ENCODE results near the gene RAB40C.

The RAB40C gene

GRCh38 chr16:649631-650030, 59.8 kb downstream of the RAB40C start:
- DNase-seq: no peak

DNA sequence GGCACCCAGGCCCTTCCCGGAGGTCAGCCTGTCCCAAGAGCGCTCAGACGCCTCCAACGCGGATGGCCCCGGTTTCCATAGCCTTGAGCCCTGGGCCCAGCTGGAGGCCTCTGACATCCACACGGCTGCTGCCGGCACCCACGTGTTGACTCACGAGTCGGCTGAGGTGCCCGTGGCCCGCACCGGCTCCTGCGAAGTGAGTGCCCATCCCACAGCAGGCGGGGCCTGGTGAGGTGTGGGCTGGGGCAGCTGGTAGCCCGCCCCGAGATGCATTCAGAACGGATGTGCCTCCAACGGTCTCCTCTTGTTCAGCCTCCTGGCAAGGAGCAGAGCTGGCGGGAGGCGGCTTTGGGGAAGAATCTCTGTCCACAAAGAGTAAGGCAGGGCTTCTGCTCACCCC, 62.0 kb downstream of the RAB40C start:
- DNase-seq: no peak

DNA sequence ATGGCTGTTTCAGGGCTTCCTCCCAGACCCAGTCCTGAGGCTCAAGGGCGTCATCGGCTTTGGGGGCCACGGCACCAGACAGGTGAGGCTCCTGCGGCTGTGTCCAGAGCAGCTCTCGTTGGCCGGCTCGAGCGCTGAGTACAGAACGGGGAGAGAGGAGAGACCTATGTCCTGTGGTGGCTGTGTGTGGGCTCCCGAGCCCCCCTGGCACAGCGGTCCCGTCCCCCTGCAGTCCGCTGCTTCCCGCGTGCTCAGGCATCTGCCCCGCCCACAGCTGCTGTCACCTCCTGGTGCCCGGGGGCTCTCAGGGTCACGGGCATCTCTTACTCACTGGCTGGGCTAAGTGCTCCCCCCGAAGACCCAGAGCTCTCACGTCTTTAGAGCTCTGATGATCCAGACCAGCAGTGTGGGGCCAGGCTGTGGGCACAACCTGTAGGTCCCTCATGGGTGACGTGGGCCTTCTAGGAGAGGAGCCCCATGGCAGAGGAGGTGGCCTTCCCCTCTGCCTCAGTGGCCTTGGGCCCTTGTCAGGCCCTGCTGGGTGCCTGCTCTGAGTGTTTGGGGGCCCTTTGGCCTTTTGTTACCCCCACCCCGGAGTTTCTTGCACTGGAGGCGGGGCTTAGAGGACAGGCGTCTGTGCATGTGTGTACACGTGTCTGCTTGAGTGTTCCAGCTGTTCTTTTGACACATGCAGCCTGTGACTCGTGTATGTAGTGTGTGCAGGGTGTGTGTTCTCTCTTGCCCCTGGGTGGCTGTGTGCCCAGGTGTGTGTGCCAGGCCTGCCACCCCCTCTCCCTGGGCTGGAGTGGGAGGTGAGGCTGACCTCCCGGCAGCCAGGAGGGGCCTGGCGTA, 62.8 kb downstream of the RAB40C start:
- DNase-seq: no peak

- no peak for DNase-seq
Observed at GRCh38 chr16:654034-654433, 64.2 kb downstream of the RAB40C start.

GRCh38 chr16:657487-657886, 67.6 kb downstream of the RAB40C start:
- DNase-seq: no peak

DNA sequence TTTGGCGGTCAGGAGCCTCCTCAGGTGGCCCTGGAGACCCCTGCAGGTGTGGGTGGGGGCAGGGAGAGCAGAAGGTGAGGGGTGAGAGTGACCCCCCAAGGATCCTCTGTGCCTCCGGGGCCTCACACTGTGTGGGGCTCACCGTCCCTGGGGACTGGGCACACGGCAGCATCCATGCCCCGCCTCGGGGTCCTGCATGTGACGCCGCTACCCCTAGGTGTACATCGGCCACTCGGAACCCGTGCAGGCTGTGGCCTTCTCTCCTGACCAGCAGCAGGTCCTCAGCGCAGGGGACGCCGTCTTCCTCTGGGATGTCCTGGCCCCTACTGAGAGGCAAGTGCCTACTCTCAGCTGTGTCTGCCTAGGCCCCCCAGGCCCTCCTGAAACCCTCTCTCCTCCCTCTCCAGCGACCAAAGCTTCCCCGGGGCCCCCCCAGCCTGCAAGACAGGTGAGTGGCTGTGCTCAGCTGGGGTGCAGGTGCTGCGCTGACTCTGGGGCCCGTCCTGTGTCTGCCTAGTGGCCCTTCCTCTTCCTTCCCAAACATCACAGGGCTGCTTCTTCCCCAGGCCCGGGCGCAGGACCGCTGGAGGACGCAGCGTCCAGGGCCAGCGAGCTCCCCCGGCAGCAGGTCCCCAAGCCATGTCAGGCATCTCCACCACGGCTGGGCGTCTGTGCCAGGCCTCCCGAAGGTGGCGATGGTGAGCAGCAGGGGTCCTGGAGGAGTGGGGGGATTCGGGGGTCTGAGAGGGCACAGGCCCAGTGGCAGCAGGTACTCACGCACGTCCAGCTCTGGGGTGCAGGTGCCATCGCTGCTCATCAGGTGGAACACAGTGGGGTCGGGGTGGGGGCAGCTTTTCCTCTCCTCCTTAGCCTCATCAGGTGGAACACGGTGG, 69.1 kb downstream of the RAB40C start:
- no peak for DNase-seq

- no peak for DNase-seq
Observed at GRCh38 chr16:659618-660017, 69.8 kb downstream of the RAB40C start.

DNA sequence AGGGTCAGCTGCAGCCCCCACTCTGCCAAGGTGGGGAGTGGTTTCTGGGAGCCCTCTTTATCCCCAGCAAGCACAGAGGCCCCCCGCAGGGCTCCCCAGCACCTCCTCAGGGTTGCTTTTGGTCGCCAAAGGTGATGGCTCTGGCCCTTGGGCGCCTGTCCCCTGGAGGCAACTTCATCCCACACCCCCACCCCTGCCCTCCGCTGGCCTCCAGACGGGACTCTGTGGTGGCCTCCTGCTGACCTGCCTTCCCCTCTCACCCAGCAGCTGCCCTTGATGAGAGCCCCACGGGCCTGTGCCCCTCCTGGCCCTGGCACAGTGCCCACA, 70.2 kb downstream of the RAB40C start:
- no peak for DNase-seq

GRCh38 chr16:660459-661183, 70.8 kb downstream of the RAB40C start:
- peak; percentile 73 for DNase-seq

- DNase-seq: no peak
Observed at GRCh38 chr16:661184-661821, 71.4 kb downstream of the RAB40C start.

DNA sequence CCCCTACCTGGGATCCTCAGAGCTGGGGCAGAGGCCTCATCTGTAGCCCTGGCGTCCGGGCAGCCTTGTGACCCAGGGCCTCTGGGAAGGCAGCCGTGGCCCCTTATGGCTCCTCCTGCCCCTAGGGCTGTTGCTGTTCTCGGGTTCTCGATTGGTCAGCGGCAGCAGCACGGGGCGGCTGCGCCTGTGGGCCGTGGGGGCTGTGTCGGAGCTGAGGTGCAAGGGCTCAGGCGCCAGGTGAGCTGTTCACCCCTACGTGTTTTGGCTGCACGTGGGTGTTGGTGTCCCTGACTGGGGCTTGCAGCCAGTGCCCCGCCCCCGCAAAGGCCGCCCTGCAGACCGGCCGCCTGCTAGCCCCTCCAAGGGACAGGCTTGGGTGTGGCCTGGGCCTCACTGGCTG, 72.2 kb downstream of the RAB40C start:
- no peak for DNase-seq

DNA sequence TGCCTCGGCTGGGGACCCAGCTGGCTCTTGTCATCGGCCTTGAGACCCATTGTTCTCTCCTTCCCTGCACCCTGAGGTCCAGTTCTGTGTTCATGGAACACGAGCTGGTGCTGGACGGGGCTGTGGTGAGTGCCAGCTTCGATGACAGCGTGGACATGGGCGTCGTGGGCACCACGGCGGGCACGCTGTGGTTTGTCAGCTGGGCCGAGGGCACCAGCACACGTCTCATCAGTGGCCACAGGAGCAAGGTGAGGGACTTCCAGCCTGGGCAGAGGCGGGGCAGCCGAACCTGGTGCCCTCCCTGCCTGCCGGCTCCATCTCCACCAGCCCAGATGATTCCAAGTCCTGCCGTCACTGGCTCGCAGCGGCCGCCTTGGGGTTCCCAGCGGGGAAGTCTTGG, 72.7 kb downstream of the RAB40C start:
- DNase-seq: no peak

DNA sequence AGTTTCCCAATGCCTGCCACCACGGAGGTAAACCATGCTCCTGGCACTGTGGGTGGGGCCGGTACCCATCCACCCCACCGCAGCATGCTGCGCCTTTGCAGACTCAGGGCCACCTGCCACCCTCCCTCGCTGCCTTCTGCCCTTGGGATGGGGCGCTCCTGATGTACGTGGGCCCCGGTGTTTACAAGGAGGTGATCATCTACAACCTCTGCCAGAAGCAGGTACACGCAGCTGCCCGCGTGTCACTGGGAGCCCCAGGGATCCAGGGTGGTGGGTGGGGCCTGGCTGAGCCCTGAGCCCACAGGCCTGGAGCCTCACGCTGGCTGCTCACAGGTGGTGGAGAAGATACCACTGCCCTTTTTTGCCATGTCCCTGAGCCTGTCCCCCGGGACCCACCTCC, 76.7 kb downstream of the RAB40C start:
- DNase-seq: no peak

DNA sequence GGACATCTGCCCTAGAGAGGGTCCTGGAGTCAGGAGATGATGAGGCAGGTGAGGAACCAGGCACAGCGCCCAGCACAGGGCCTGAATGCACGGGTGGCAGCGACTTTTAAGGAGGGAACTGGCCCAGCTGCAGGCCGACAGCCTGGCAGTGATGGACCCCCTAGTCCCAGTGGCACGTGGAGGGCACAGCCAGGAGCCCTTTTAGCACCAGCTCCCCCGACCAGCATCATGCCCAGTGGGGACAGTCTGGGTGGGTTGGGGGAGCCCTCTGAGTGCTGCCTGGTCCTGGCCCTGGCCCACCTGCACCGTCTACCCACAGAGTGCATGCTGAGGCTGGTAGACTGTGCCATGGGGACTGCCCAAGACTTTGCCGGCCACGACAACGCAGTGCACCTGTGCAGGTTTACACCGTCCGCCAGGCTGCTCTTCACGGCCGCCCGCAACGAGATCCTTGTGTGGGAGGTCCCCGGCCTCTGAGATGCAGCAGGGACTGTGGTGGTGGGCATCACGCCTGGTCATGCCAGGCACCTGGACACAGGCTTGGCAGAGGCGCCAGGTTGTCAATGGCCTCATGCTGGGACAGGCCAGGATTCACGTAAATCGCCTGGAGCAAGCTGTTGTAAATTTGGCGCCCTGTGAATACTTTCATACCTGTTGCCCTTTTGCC, 77.4 kb downstream of the RAB40C start:
- DNase-seq: no peak

DNA sequence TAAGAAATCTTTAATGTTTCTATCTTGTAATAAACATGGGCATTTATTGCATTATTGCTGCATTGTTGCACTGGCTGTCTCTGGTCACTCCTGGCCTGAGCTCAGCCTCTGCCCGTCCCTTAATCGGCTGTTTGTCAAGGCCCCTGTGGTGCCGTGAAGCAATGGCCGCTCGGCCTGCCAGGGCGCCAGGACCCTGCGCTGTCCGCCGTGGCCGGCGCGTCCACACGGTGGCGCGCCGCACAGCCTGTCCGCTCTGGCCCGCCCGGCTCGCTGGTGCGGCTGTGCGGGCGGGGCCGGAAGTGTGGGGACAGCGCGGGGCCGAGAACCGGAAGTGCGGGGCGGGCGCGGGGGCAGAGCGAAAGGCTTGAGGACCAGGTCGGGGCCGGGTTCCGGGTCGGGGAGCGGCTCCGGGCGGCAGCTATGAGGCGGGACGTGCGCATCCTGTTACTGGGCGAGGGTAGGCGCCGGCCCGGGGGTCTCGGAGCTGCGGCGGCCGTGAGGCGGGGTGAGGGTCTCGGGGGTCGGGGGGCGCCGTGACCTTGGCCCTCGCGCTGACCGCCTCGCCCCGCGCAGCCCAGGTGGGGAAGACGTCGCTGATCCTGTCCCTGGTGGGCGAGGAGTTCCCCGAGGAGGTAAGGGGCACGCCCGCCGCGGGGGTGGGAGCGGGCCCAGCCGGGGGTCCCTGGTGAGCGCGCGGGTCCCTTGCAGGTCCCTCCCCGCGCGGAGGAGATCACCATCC, 78.1 kb downstream of the RAB40C start, which contains the start of gene RHOT2:
Gene RHOT2, plus strand, starts transcription at position 353 of the 739 bp plus-strand sequence. Its CDS starts 68 bp downstream, at position 421.
- peak; percentile 88 for DNase-seq

DNA sequence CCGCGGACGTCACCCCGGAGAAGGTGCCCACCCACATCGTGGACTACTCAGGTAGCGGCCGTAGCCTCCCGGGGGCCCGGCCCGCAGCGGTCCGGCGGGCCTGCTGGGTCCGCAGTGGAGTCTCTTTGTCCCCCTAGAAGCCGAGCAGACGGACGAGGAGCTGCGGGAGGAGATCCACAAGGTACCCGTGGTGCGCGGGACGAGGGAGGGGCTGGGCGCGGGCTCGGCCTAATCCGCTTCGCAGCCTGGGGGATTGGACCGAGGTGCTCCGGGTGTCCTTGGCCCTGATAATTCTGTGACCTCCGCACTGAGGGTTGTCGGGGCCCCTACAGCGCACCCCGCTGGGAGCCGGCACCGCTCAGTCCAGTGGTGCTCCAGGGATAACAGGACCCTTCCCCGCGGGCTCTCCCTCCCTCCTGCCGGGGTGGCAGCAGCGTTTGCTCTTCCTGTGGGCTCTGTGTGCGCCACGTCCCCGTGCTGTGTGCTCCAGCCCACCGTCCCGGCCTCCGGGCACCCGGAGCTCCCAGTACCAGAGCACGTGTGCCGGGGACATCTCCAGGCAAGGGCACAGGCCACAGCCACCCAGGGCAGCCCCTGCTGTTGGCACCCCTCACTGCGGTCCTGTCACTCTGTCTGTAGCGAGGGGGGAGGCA, 78.8 kb downstream of the RAB40C start:
- DNase-seq: no peak

DNA sequence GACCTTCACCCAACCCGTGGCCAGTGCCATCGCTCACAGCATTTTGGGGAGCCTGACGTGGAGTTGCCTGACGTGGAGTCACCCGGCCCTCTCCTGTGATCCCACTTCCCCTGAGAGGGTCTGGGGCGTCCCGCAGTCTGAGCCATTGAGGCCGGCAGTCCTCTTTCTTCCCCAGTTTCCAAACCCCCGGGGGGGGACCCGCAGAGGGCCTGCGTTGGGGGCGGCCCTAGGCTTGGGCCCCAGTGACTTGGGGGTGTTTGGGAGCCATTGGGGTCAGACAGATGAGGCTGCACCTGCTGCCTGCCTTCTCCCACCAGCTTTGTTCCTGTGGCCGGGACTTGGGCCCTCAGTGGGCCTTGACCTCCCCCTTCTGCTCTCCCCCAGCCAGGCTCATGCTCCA, 79.8 kb downstream of the RAB40C start:
- no peak for DNase-seq

GRCh38 chr16:670485-671352, 80.9 kb downstream of the RAB40C start:
- DNase-seq: no peak

- no peak for DNase-seq
Observed at GRCh38 chr16:671353-672131, 81.7 kb downstream of the RAB40C start.
